ENCODE data around the gene CCDC33.

CCDC33 gene

GRCh38 chr15:74330861-74331408 lies 94.8 kb downstream of the CCDC33 start:
- H3K4me3 ChIP-seq (ENCODE audit: insufficient read length, low read depth) = no peak overlapping the region
- H3K4me1 ChIP-seq (ENCODE audit: insufficient read depth, insufficient read length) = peaks cover 22% of the 10 kb centered on the region
- H3K36me3 ChIP-seq (ENCODE audit: insufficient read depth, insufficient read length, low read length) = no peaks in the 10 kb centered on the region
- H3K27me3 ChIP-seq (ENCODE audit: insufficient read depth, insufficient read length) = peaks cover 3% of the 10 kb centered on the region
- DNase-seq (ENCODE audit: low read depth, low spot score) = no peak
- H3K9me3 ChIP-seq (ENCODE audit: insufficient read depth, low read length) = peaks cover 6% of the 10 kb centered on the region
- H3K9ac ChIP-seq (ENCODE audit: insufficient read length, low read depth) = no peak overlapping the region
- TF ChIP-seq ZNF274 (IDR thresholded peaks at IDR 0.05; ENCODE audit: low read depth, low read length) = no peak
- TF ChIP-seq SUZ12 (IDR thresholded peaks at IDR 0.05; ENCODE audit: extremely low read depth, insufficient read depth, insufficient read length) = no peak
- no peak for TF ChIP-seq YY1 (IDR thresholded peaks at IDR 0.05; ENCODE audit: insufficient read depth, insufficient read length)

DNA sequence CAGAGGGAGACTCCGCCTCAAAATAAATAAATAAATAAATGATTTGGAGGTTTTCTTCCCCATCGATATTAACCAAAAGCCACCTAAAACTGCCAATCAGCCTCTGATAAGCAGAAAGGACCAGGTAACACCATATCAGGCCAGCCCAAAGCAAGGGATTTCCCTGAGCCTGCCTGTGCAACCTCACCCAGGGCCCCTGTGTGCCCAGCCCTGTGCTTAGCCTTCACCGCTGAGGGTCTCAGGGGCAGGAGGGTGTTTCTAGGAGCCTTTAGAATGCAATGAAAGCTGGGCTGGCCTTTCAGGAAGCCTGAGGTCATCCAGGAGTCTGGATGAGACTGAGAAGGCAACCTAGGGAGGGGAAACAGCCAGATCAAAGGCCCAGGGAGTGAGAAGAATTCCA lies 95.9 kb downstream of the CCDC33 start:
- DNase-seq (ENCODE audit: low read depth, low spot score) = no peak
- Histone ChIP-seq H3K9ac (ENCODE audit: insufficient read length, low read depth) (no peak overlapping the region), H3K27me3 (ENCODE audit: insufficient read depth, insufficient read length) (peaks cover 3% of the 10 kb centered on the region), H3K4me3 (ENCODE audit: insufficient read length, low read depth) (no peak overlapping the region), H3K36me3 (ENCODE audit: insufficient read depth, insufficient read length, low read length) (no peaks in the 10 kb centered on the region), H3K4me1 (ENCODE audit: insufficient read depth, insufficient read length) (peaks cover 14% of the 10 kb centered on the region), H3K9me3 (ENCODE audit: insufficient read depth, low read length) (peaks cover 6% of the 10 kb centered on the region)
- TF ChIP-seq YY1 (IDR thresholded peaks at IDR 0.05; ENCODE audit: insufficient read depth, insufficient read length) = no peak
- TF ChIP-seq ZNF274 (IDR thresholded peaks at IDR 0.05; ENCODE audit: low read depth, low read length) = no peak
- TF ChIP-seq SUZ12 (IDR thresholded peaks at IDR 0.05; ENCODE audit: extremely low read depth, insufficient read depth, insufficient read length) = no peak

DNA sequence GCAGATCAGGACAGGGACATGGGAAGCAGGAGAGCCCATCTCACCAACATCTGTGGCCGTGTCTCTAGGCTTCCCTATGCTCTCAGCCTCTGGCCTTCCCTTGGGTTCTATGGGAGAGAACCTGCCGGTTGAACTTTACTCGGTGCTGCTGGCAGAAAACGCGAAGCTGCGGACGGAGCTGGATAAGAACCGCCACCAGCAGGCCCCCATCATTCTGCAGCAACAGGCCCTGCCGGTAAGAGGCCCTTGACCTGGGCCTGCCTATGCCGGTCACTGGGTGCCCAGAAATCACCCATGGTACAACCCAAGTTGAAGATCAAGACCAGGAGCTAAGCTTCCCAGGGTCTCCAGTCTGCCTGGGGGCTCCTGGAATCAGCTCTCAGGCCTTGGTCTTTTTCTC lies 96.5 kb downstream of the CCDC33 start:
- Histone ChIP-seq H3K4me1 (ENCODE audit: insufficient read depth, insufficient read length) (peaks cover 13% of the 10 kb centered on the region), H3K36me3 (ENCODE audit: insufficient read depth, insufficient read length, low read length) (no peaks in the 10 kb centered on the region), H3K27me3 (ENCODE audit: insufficient read depth, insufficient read length) (peaks cover 3% of the 10 kb centered on the region), H3K4me3 (ENCODE audit: insufficient read length, low read depth) (no peak overlapping the region), H3K9ac (ENCODE audit: insufficient read length, low read depth) (no peak overlapping the region), H3K9me3 (ENCODE audit: insufficient read depth, low read length) (peaks cover 6% of the 10 kb centered on the region)
- no peak for DNase-seq (ENCODE audit: low read depth, low spot score)
- TF ChIP-seq YY1 (IDR thresholded peaks at IDR 0.05; ENCODE audit: insufficient read depth, insufficient read length) = no peak
- TF ChIP-seq ZNF274 (IDR thresholded peaks at IDR 0.05; ENCODE audit: low read depth, low read length) = no peak
- TF ChIP-seq SUZ12 (IDR thresholded peaks at IDR 0.05; ENCODE audit: extremely low read depth, insufficient read depth, insufficient read length) = no peak

DNA sequence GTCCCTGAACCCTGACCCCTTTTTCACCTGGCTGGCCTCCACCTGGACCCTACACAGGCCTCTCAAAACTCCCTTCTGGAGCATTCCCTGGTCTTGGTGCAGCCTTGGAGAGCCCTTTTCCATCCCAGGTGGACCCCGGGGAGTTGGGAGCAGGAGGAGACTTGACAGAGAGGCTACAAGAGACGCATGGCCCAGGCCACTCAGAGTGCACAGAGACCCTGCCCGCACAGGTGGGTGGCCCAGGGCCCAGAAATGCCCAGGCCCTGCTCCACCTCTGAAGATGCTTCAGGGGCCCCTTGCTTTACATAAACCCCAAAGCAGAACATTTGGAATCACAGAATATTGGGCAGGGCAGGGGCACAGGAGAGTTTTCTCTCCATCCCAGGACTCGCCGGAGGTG lies 97.0 kb downstream of the CCDC33 start:
- no peak overlapping the region for H3K4me3 ChIP-seq (ENCODE audit: insufficient read length, low read depth)
- no peak for TF ChIP-seq SUZ12 (IDR thresholded peaks at IDR 0.05; ENCODE audit: extremely low read depth, insufficient read depth, insufficient read length)
- TF ChIP-seq YY1 (IDR thresholded peaks at IDR 0.05; ENCODE audit: insufficient read depth, insufficient read length) = no peak
- no peak for TF ChIP-seq ZNF274 (IDR thresholded peaks at IDR 0.05; ENCODE audit: low read depth, low read length)
- peaks cover 3% of the 10 kb centered on the region for H3K27me3 ChIP-seq (ENCODE audit: insufficient read depth, insufficient read length)
- no peak for DNase-seq (ENCODE audit: low read depth, low spot score)
- H3K4me1 ChIP-seq (ENCODE audit: insufficient read depth, insufficient read length) = peaks cover 13% of the 10 kb centered on the region
- no peaks in the 10 kb centered on the region for H3K36me3 ChIP-seq (ENCODE audit: insufficient read depth, insufficient read length, low read length)
- no peak overlapping the region for H3K9ac ChIP-seq (ENCODE audit: insufficient read length, low read depth)
- peaks cover 6% of the 10 kb centered on the region for H3K9me3 ChIP-seq (ENCODE audit: insufficient read depth, low read length)

- Histone ChIP-seq H3K9me3 (ENCODE audit: insufficient read depth, low read length) (peaks cover 6% of the 10 kb centered on the region), H3K4me3 (ENCODE audit: insufficient read length, low read depth) (no peak overlapping the region), H3K36me3 (ENCODE audit: insufficient read depth, insufficient read length, low read length) (no peaks in the 10 kb centered on the region), H3K4me1 (ENCODE audit: insufficient read depth, insufficient read length) (peaks cover 12% of the 10 kb centered on the region), H3K9ac (ENCODE audit: insufficient read length, low read depth) (no peak overlapping the region), H3K27me3 (ENCODE audit: insufficient read depth, insufficient read length) (peaks cover 3% of the 10 kb centered on the region)
- TF ChIP-seq ZNF274 (IDR thresholded peaks at IDR 0.05; ENCODE audit: low read depth, low read length) (no peak), SUZ12 (IDR thresholded peaks at IDR 0.05; ENCODE audit: extremely low read depth, insufficient read depth, insufficient read length) (no peak), YY1 (IDR thresholded peaks at IDR 0.05; ENCODE audit: insufficient read depth, insufficient read length) (no peak)
- no peak for DNase-seq (ENCODE audit: low read depth, low spot score)
Measured at GRCh38 chr15:74333662-74334061, 97.5 kb downstream of the CCDC33 start.

DNA sequence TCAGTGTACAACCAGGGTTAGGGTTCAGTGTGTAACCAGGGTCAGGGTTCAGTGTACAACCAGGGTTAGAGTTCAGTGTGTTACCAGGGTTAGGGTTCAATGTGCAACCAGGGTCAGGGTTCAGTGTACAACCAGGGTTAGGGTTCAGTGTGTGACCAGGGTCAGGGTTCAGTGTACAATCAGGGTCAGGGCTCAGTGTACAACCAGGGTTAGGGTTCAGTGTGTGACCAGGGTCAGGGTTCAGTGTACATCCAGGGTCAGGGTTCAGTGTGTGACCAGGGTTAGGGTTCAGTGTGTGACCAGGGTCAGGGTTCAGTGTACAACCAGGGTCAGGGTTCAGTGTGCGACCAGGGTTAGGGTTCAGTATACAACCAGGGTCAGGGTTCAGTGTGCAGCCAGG lies 98.0 kb downstream of the CCDC33 start:
- peaks cover 10% of the 10 kb centered on the region for H3K4me1 ChIP-seq (ENCODE audit: insufficient read depth, insufficient read length)
- H3K4me3 ChIP-seq (ENCODE audit: insufficient read length, low read depth) = no peak overlapping the region
- H3K9me3 ChIP-seq (ENCODE audit: insufficient read depth, low read length) = peaks cover 6% of the 10 kb centered on the region
- DNase-seq (ENCODE audit: low read depth, low spot score) = no peak
- no peak for TF ChIP-seq SUZ12 (IDR thresholded peaks at IDR 0.05; ENCODE audit: extremely low read depth, insufficient read depth, insufficient read length)
- no peak for TF ChIP-seq ZNF274 (IDR thresholded peaks at IDR 0.05; ENCODE audit: low read depth, low read length)
- TF ChIP-seq YY1 (IDR thresholded peaks at IDR 0.05; ENCODE audit: insufficient read depth, insufficient read length) = no peak
- H3K36me3 ChIP-seq (ENCODE audit: insufficient read depth, insufficient read length, low read length) = no peaks in the 10 kb centered on the region
- H3K27me3 ChIP-seq (ENCODE audit: insufficient read depth, insufficient read length) = peaks cover 3% of the 10 kb centered on the region
- no peak overlapping the region for H3K9ac ChIP-seq (ENCODE audit: insufficient read length, low read depth)

DNA sequence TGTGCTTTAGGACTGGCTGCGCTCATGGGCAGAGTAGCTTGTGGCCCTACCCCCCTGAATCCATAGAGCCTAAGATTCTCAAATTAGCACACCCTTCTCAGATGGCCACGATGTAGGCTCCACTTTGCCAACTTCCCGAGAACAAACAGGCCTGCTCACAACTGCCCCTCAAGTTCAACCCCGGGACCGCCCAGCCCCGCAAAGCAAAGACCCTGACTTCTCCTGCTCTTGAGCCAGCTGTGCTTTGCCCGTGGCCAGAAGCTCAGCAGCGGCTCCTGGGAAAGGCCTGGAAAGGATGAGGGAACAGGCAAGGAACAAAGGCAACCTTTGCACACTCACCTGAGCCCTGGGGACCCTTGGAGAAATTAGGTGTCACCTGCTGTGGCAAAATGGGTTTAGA lies 99.3 kb downstream of the CCDC33 start:
- H3K4me3 ChIP-seq (ENCODE audit: insufficient read length, low read depth) = no peak overlapping the region
- peaks cover 6% of the 10 kb centered on the region for H3K4me1 ChIP-seq (ENCODE audit: insufficient read depth, insufficient read length)
- no peaks in the 10 kb centered on the region for H3K27me3 ChIP-seq (ENCODE audit: insufficient read depth, insufficient read length)
- no peaks in the 10 kb centered on the region for H3K36me3 ChIP-seq (ENCODE audit: insufficient read depth, insufficient read length, low read length)
- peaks cover 6% of the 10 kb centered on the region for H3K9me3 ChIP-seq (ENCODE audit: insufficient read depth, low read length)
- no peak overlapping the region for H3K9ac ChIP-seq (ENCODE audit: insufficient read length, low read depth)
- DNase-seq (ENCODE audit: low read depth, low spot score) = no peak
- no peak for TF ChIP-seq SUZ12 (IDR thresholded peaks at IDR 0.05; ENCODE audit: extremely low read depth, insufficient read depth, insufficient read length)
- TF ChIP-seq ZNF274 (IDR thresholded peaks at IDR 0.05; ENCODE audit: low read depth, low read length) = no peak
- TF ChIP-seq YY1 (IDR thresholded peaks at IDR 0.05; ENCODE audit: insufficient read depth, insufficient read length) = no peak
